Hypothalamus (tissue), 51 donors: ENCODE measurements around the gene LMAN2.
"Not testable (repeated sequence)": the region's sequence is repeated elsewhere in the genome, so short reads cannot be mapped to it uniquely, and the experiment has no call there.

ENCODE experiments used
- DNase-seq, 51 donors: peaks; one replicate each; lab custom pipeline; 2025; lab: John Stamatoyannopoulos, UW

Gene LMAN2

GRCh38 chr5:177350776-177351391 lies 584 bp downstream of the LMAN2 start:
- no peak for DNase-seq

GRCh38 chr5:177349762-177350161 lies 1.7 kb downstream of the LMAN2 start:
- no peak for DNase-seq

- no peak for DNase-seq
These were observed 2.2 kb downstream of the LMAN2 start for GRCh38 chr5:177349362-177349647.

- no peak for DNase-seq
These were observed 3.8 kb downstream of the LMAN2 start for GRCh38 chr5:177347699-177348098.

- DNase-seq = no peak
These were observed 4.6 kb downstream of the LMAN2 start for GRCh38 chr5:177346820-177347219.

GRCh38 chr5:177344891-177345290 lies 6.6 kb downstream of the LMAN2 start:
- no peak for DNase-seq

- no peak for DNase-seq
These were observed 7.7 kb downstream of the LMAN2 start for GRCh38 chr5:177343777-177344176.

- not testable (repeated sequence) for DNase-seq
These were observed 8.5 kb downstream of the LMAN2 start for GRCh38 chr5:177343000-177343399.

GRCh38 chr5:177339107-177339638 lies 12.3 kb downstream of the LMAN2 start:
- no peak for DNase-seq

- no peak for DNase-seq
These were observed 13.0 kb downstream of the LMAN2 start for GRCh38 chr5:177338251-177339106.

GRCh38 chr5:177336603-177337494 lies 14.6 kb downstream of the LMAN2 start:
- no peak for DNase-seq

GRCh38 chr5:177336112-177336511 lies 15.4 kb downstream of the LMAN2 start:
- DNase-seq = no peak

GRCh38 chr5:177335701-177336065 lies 15.8 kb downstream of the LMAN2 start:
- DNase-seq = no peak

GRCh38 chr5:177334781-177335700 lies 16.4 kb downstream of the LMAN2 start:
- DNase-seq = no peak

- no peak for DNase-seq
These were observed 17.3 kb downstream of the LMAN2 start for GRCh38 chr5:177334155-177334551.

GRCh38 chr5:177333420-177334154 lies 17.9 kb downstream of the LMAN2 start:
- DNase-seq = no peak

- no peak for DNase-seq
These were observed 18.6 kb downstream of the LMAN2 start for GRCh38 chr5:177332896-177333260.

GRCh38 chr5:177332031-177332895 lies 19.2 kb downstream of the LMAN2 start:
- DNase-seq = no peak
